KBM-7 (cell line): ENCODE results near the gene COL21A1.

ENCODE experiments used
- DNase-seq: peaks from one replicate; pipeline ENCODE4 v3.0.0-alpha.2; 2015
- in situ Hi-C: fragments of 300-500 bp; cut with MboI; formaldehyde crosslinking; loops from 2 replicates; pipeline ENCODE4 v1.14.3; 2020; ENCODE audit warnings: low sequenced_read_pairs, low pct_unique_long_range_greater_than_20kb, mixed read lengths

Gene COL21A1

DNA sequence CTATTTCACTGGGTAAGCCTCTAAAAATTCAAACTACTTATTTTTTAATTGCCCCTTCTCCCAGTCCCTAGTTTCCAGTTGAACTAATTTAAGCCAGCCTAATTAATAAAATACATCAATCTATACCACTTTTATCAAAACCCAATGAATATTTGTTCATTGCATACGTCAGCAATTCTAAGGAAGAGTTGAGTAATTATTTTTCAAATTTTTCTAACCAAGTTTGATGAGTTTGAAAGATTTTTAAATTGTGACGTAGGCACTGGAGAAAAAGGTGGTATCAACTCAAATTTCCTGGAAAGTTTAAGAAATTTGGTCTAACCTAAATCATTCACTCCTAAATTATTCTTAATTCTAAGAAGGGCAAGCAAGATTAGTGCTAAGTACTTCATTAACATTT, 35.7 kb downstream of the COL21A1 start:
- no peak for DNase-seq
- in situ Hi-C loops, result no loop called here

- DNase-seq, result no peak
- in situ Hi-C loops, result no loop called here
These were observed 43.2 kb downstream of the COL21A1 start for GRCh38 chr6:56204134-56204533.

DNA sequence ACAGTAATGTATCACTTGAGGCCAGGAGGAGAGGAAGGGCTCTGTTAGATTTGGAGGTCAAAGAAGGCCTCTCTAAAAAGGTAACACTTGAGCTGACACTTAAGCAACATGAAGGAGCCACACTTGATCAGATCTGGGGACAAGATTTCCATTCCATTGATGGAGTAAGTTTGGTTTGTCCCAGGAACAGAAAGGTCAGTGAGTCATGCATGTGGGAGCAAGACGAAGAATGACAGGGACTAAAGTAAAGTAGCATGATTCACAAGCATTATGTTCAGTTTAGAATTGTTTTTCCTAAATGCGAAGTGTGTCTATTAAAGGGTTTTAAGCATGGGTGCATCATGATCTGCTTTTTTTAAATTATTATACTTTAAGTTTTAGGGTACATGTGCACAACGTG, 47.4 kb downstream of the COL21A1 start:
- DNase-seq, result no peak
- in situ Hi-C loops, result no loop called here

DNA sequence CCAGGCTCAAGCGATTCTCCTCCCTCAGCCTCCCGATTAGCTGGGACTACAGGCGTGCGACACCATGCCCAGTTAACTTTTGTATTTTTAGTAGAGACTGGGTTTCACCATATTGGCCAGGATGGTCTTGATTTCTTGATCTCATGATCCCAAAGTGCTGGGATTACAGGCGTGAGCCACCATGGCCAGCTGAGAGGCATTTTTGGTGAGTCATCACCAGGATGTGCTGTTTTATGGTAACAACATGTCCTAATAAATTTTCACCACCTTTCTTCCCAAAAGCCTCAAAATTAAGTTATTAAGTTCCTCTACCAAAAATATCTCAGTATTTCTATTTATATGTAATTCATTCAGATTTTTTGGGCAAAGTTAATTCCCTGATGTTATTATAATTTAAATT, 53.5 kb downstream of the COL21A1 start:
- in situ Hi-C loops, result no loop called here
- DNase-seq, result no peak

- no peak for DNase-seq
- in situ Hi-C loops, result no loop called here
These were observed 59.0 kb downstream of the COL21A1 start for GRCh38 chr6:56188429-56188828.

GRCh38 chr6:56187686-56188085, 59.7 kb downstream of the COL21A1 start:
- in situ Hi-C loops, result no loop called here
- DNase-seq, result no peak

DNA sequence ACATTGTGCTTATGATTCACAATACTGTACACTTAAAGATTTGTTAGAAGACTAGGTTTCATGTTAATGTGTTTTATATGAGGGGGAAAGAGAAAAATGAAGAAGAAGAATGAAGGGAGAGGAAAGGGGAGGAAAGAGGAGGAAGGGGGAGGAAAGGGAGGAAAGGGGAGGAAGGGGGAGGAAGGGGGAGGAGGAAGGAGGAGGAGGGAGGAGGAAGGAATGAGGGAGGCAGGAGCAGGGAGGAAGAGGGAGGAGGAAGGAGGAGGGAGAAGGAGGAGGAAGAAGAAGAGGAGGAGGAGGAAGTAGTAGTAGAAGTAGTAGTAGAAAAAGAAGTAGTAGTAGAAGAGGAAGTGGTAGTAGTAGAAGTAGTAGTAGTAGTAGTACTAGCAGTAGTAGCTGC, 70.6 kb downstream of the COL21A1 start:
- in situ Hi-C loops, result no loop called here
- DNase-seq, result no peak

DNA sequence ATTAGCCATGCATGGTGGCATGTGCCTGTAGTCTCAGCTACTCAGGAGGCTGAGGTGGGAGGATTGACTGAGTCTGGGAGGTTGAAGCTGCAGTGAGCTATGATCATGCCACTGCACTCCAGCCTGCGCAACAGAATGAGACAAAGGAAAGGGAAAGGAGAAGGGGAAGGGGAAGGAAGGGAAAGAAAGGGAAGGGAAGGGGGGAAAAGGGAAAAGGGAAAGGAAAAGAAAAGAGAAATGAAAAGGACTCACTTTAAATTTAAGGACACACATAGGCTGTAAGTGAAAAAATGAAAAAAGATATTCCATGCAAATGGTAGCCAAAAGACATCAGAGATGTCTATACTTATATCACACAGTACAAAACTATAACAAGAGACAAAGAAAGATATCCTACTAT, 74.2 kb downstream of the COL21A1 start:
- in situ Hi-C loops, result no loop called here
- DNase-seq, result no peak

DNA sequence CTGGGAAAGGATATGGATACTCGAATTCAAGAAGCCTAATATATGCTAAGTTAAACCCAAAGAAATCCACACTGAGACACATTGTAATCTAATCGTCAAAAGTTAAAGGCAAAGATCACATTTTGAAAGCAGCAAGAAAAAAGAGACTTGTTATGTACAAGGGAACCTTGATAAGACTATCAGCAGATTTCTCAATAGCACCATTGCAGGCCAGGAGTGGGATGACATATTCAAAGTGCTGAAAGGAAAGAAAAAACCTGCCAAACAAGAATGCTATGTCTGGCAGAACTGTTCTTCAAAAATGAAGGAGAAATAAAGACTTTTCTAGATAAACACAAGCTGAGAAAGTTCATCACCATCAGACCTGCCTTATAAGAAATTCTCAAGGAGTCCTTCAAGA, 75.2 kb downstream of the COL21A1 start:
- in situ Hi-C loops, result no loop called here
- no peak for DNase-seq

- in situ Hi-C loops, result no loop called here
- DNase-seq, result no peak
These were observed 78.0 kb downstream of the COL21A1 start for GRCh38 chr6:56169366-56169765.

GRCh38 chr6:56168596-56168995, 78.8 kb downstream of the COL21A1 start:
- in situ Hi-C loops, result no loop called here
- DNase-seq, result no peak

- in situ Hi-C loops, result no loop called here
- no peak for DNase-seq
These were observed 85.3 kb downstream of the COL21A1 start for GRCh38 chr6:56162081-56162480.

- DNase-seq, result no peak
- in situ Hi-C loops, result no loop called here
These were observed 86.9 kb downstream of the COL21A1 start for GRCh38 chr6:56160489-56160888.

- in situ Hi-C loops, result no loop called here
- no peak for DNase-seq
These were observed 88.8 kb downstream of the COL21A1 start for GRCh38 chr6:56158571-56158970.

- in situ Hi-C loops, result no loop called here
These were observed 90.7 kb downstream of the COL21A1 start for GRCh38 chr6:56156643-56157042.

GRCh38 chr6:56155634-56156141, 91.7 kb downstream of the COL21A1 start:
- no peak for DNase-seq
- in situ Hi-C loops, result no loop called here

More at GRCh38 chr6:56156643-56157042, 90.7 kb downstream of the COL21A1 start:
- DNase-seq, result no peak

GRCh38 chr6:56154076-56154475, 93.3 kb downstream of the COL21A1 start:
- in situ Hi-C loops, result no loop called here
- no peak for DNase-seq

GRCh38 chr6:56152611-56153010, 94.8 kb downstream of the COL21A1 start:
- in situ Hi-C loops, result no loop called here
- DNase-seq, result no peak

- no peak for DNase-seq
- in situ Hi-C loops, result no loop called here
These were observed 95.7 kb downstream of the COL21A1 start for GRCh38 chr6:56151609-56152224.

DNA sequence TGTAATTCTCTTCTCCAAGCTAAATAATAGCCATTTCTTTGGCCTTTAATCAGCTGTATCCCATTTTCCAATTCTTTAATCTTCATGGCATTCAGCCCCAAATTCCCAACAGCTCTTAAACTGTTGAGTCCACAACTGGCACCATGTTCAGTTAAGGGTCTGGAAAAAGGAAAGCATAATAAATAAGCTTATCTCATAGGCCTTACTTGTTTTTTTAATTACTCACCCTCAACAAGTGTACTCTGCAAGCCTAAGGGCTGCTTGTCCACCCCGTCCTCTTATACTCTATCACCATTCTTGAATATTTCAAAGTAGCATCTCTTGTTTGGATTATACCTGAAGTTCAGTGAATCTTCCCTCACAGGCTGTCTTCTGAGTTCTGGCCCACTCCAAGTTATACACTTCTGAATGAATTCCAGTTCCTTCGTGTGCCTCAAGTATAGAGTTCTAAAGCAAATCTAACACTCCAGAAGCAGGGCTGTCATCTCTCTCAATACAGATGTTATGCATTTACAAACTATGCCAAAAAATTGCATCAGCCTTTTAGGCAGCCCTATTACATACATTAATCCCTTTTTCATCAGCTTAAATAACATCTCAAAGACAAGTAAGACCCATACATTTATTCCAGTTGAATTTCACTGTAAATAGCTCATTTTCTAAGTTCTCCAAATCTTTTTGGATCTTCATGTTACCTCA, 98.7 kb downstream of the COL21A1 start:
- in situ Hi-C loops, result no loop called here
- no peak for DNase-seq

- in situ Hi-C loops, result no loop called here
- DNase-seq, result no peak
These were observed 99.6 kb downstream of the COL21A1 start for GRCh38 chr6:56147766-56148165.
